ENCODE measurements around the gene RAP1GAP2.

Gene RAP1GAP2

GRCh38 chr17:2975469-2975958 lies 179.3 kb downstream of the RAP1GAP2 start:
- TF ChIP-seq, protein P1, sequence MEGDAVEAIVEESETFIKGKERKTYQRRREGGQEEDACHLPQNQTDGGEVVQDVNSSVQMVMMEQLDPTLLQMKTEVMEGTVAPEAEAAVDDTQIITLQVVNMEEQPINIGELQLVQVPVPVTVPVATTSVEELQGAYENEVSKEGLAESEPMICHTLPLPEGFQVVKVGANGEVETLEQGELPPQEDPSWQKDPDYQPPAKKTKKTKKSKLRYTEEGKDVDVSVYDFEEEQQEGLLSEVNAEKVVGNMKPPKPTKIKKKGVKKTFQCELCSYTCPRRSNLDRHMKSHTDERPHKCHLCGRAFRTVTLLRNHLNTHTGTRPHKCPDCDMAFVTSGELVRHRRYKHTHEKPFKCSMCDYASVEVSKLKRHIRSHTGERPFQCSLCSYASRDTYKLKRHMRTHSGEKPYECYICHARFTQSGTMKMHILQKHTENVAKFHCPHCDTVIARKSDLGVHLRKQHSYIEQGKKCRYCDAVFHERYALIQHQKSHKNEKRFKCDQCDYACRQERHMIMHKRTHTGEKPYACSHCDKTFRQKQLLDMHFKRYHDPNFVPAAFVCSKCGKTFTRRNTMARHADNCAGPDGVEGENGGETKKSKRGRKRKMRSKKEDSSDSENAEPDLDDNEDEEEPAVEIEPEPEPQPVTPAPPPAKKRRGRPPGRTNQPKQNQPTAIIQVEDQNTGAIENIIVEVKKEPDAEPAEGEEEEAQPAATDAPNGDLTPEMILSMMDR (IDR thresholded peaks at IDR 0.05; ENCODE audit: low read depth, low read length): no peak
- H3K4me3 ChIP-seq (ENCODE audit: low read depth, low read length): peak overlapping the region; percentile 81
- no peaks in the 10 kb centered on the region for H3K4me1 ChIP-seq
- peak; percentile 63 for DNase-seq
- no peaks in the 10 kb centered on the region for H3K9me3 ChIP-seq
- H3K27me3 ChIP-seq: no peaks in the 10 kb centered on the region
- H3K36me3 ChIP-seq: peaks cover 8% of the 10 kb centered on the region

- Histone ChIP-seq H3K4me1 (peaks cover 10% of the 10 kb centered on the region), H3K9me3 (no peaks in the 10 kb centered on the region), H3K27me3 (no peaks in the 10 kb centered on the region), H3K4me3 (ENCODE audit: low read depth, low read length) (no peak overlapping the region), H3K36me3 (peaks cover 21% of the 10 kb centered on the region)
- DNase-seq: no peak
- TF ChIP-seq, protein P1 (IDR thresholded peaks at IDR 0.05; ENCODE audit: low read depth, low read length): no peak
These were observed 180.9 kb downstream of the RAP1GAP2 start for GRCh38 chr17:2977157-2977556.

GRCh38 chr17:2978116-2978515 lies 181.9 kb downstream of the RAP1GAP2 start:
- Histone ChIP-seq H3K4me3 (ENCODE audit: low read depth, low read length) (no peak overlapping the region), H3K27me3 (no peaks in the 10 kb centered on the region), H3K9me3 (no peaks in the 10 kb centered on the region), H3K36me3 (peaks cover 25% of the 10 kb centered on the region), H3K4me1 (peaks cover 16% of the 10 kb centered on the region)
- DNase-seq: no peak
- TF ChIP-seq, protein P1 (IDR thresholded peaks at IDR 0.05; ENCODE audit: low read depth, low read length): no peak

DNA sequence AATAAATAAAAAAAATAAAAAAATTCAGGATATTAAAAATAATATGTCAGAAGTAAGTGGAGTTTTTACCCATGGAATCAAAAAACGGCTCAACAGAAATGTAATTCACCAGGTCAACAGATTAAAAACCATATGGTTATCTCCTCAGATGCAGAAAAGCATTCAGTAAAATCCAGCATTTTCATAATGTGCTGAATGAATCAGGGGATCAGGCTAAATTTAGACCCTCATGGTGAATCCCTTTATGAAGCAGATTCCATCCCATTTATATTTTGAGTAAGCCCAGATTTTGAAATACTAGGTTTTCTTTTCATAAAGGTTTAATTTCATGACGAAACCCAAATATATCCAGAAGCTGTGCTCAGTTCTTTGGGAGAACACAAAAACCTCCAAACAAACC lies 182.8 kb downstream of the RAP1GAP2 start:
- Histone ChIP-seq H3K9me3 (no peaks in the 10 kb centered on the region), H3K27me3 (no peaks in the 10 kb centered on the region), H3K36me3 (peaks cover 31% of the 10 kb centered on the region), H3K4me3 (ENCODE audit: low read depth, low read length) (no peak overlapping the region), H3K4me1 (peaks cover 16% of the 10 kb centered on the region)
- DNase-seq: no peak
- TF ChIP-seq, protein P1 (IDR thresholded peaks at IDR 0.05; ENCODE audit: low read depth, low read length): no peak

- Histone ChIP-seq H3K9me3 (no peaks in the 10 kb centered on the region), H3K4me1 (peaks cover 16% of the 10 kb centered on the region), H3K4me3 (ENCODE audit: low read depth, low read length) (no peak overlapping the region), H3K27me3 (no peaks in the 10 kb centered on the region), H3K36me3 (peaks cover 38% of the 10 kb centered on the region)
- TF ChIP-seq, protein P1 (IDR thresholded peaks at IDR 0.05; ENCODE audit: low read depth, low read length): no peak
- no peak for DNase-seq
These were observed 184.1 kb downstream of the RAP1GAP2 start for GRCh38 chr17:2980211-2980903.

DNA sequence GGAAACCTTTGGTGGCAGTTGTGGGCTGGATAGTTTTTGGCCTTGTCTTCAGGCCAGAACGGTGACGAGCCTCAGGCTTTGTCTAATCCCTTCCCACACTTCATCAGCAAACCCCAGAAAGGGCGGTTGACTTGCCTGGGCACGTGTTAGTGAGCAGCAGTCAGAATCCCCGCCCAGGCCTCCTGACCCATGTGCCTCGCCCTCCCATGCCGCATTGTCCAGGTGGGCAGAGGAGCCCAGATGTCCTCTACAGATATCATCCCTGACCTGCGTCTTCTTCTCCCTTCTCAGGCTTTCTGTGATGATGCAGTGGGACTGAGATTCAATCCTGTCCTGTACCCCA lies 184.6 kb downstream of the RAP1GAP2 start:
- no peak for DNase-seq
- no peaks in the 10 kb centered on the region for H3K27me3 ChIP-seq
- TF ChIP-seq, protein P1 (IDR thresholded peaks at IDR 0.05; ENCODE audit: low read depth, low read length): no peak
- no peaks in the 10 kb centered on the region for H3K9me3 ChIP-seq
- peaks cover 16% of the 10 kb centered on the region for H3K4me1 ChIP-seq
- peaks cover 43% of the 10 kb centered on the region for H3K36me3 ChIP-seq
- no peak overlapping the region for H3K4me3 ChIP-seq (ENCODE audit: low read depth, low read length)
